Uterus (tissue), 2 donors: Measurements from ENCODE around the gene SLC7A1.

Experiments used
- CTCF ChIP-seq, 4 experiments: fragments of 200-600 bp in 2 of 4; fragments of 450-650 bp in 2 of 4; sonication (generic) in 2 of 4; IDR thresholded peaks; one replicate each; pipeline ENCODE4 v1.5.1; 2016 to 2019; ENCODE audit warnings: antibody characterized with exemption in 4 of 4, mild to moderate bottlenecking in 2 of 4, moderate library complexity in 1 of 4
- POLR2A ChIP-seq, 2 donors: fragments of 450-650 bp; IDR thresholded peaks; one replicate each; pipeline ENCODE4 v1.6.1; 2016; ENCODE audit warnings: antibody characterized with exemption in 2 of 2, mild to moderate bottlenecking in 1 of 2, moderate library complexity in 1 of 2

- TF ChIP-seq CTCF (IDR thresholded peaks at IDR 0.05) (no peak), POLR2A (IDR thresholded peaks at IDR 0.05) (no peak)
Measured at GRCh38 chr13:29571876-29572570, 23.5 kb downstream of the SLC7A1 start.
